Effector memory CD4-positive, alpha-beta T cell (primary cell): ENCODE data around the gene S100A5.
A peak's percentile ranks its signal among the peaks of the same experiment; 100 is the strongest.

Source experiments
- DNase-seq, 3 donors: peaks; one replicate each; pipeline ENCODE4 v3.0.0-alpha.2; 2020
- H3K27ac ChIP-seq: 2 replicates; pipeline ENCODE4 v1.7.0; 2013; ENCODE audit warnings: mild to moderate bottlenecking, low read length, moderate library complexity; ENCODE audit not compliant: insufficient read depth, poor library complexity, severe bottlenecking
- H3K27me3 ChIP-seq: replicated peaks from 2 replicates; pipeline ENCODE4 v1.7.0; 2013; ENCODE audit warnings: mild to moderate bottlenecking, low read length; ENCODE audit not compliant: insufficient read depth, control insufficient read depth, poor library complexity, severe bottlenecking
- H3K36me3 ChIP-seq: 2 replicates; pipeline ENCODE4 v1.7.0; 2013; ENCODE audit warnings: mild to moderate bottlenecking, low read length, moderate library complexity; ENCODE audit not compliant: control insufficient read depth, insufficient read depth
- H3K4me1 ChIP-seq: 2 replicates; pipeline ENCODE4 v1.7.0; 2013; ENCODE audit warnings: low read length, mild to moderate bottlenecking; ENCODE audit not compliant: control insufficient read depth, insufficient read depth, poor library complexity, severe bottlenecking
- H3K4me3 ChIP-seq: 2 replicates; pipeline ENCODE4 v1.7.0; 2013; ENCODE audit warnings: low read length, low read depth, mild to moderate bottlenecking; ENCODE audit not compliant: insufficient read depth, poor library complexity, severe bottlenecking
- H3K9me3 ChIP-seq: 2 replicates; pipeline ENCODE4 v1.7.0; 2013; ENCODE audit warnings: mild to moderate bottlenecking, low read length, moderate library complexity; ENCODE audit not compliant: control insufficient read depth

S100A5 gene

GRCh38 chr1:153549741-153550397, 9.1 kb upstream of the S100A5 start:
- H3K36me3 ChIP-seq: no peaks in the 10 kb centered on the region
- H3K9me3 ChIP-seq: no peaks in the 10 kb centered on the region
- no peaks in the 10 kb centered on the region for H3K27me3 ChIP-seq
- H3K4me3 ChIP-seq: no peak overlapping the region
- no peak overlapping the region for H3K27ac ChIP-seq
- H3K4me1 ChIP-seq: peaks cover 11% of the 10 kb centered on the region
- DNase-seq: no peak

GRCh38 chr1:153548722-153549688, 8.3 kb upstream of the S100A5 start, which contains the start of gene S100A3:
Gene S100A3, minus strand, starts transcription at chr1:153549258. Its CDS starts 773 bp downstream, at chr1:153548485.
- Histone ChIP-seq H3K9me3 (no peaks in the 10 kb centered on the region), H3K27me3 (no peaks in the 10 kb centered on the region), H3K4me1 (peaks cover 17% of the 10 kb centered on the region), H3K4me3 (no peak within 1 kb of the TSS), H3K36me3 (peaks cover 5% of the 10 kb centered on the region), H3K27ac (no peak within 1 kb of the TSS)
- DNase-seq: no peak

GRCh38 chr1:153547560-153548551, 7.1 kb upstream of the S100A5 start:
- Histone ChIP-seq H3K4me1 (peaks cover 29% of the 10 kb centered on the region), H3K36me3 (peaks cover 16% of the 10 kb centered on the region)

GRCh38 chr1:153546796-153547559, 6.2 kb upstream of the S100A5 start:
- peak overlapping the region; percentile 76 for H3K27ac ChIP-seq
- H3K36me3 ChIP-seq: peaks cover 18% of the 10 kb centered on the region
- DNase-seq: no peak
- H3K9me3 ChIP-seq: no peaks in the 10 kb centered on the region
- H3K27me3 ChIP-seq: no peaks in the 10 kb centered on the region
- peaks cover 37% of the 10 kb centered on the region for H3K4me1 ChIP-seq
- no peak overlapping the region for H3K4me3 ChIP-seq

More at GRCh38 chr1:153547560-153548551, 7.1 kb upstream of the S100A5 start:
- Histone ChIP-seq H3K9me3 (no peaks in the 10 kb centered on the region), H3K27me3 (no peaks in the 10 kb centered on the region), H3K4me3 (no peak overlapping the region), H3K27ac (no peak overlapping the region)
- DNase-seq: no peak

- Histone ChIP-seq H3K27me3 (no peaks in the 10 kb centered on the region), H3K27ac (peak overlapping the region; percentile 76), H3K4me1 (peaks cover 43% of the 10 kb centered on the region), H3K4me3 (peak overlapping the region; percentile 61), H3K9me3 (no peaks in the 10 kb centered on the region), H3K36me3 (peaks cover 18% of the 10 kb centered on the region)
- no peak for DNase-seq
These were observed 5.6 kb upstream of the S100A5 start for GRCh38 chr1:153546371-153546770.

GRCh38 chr1:153545067-153546055, 4.6 kb upstream of the S100A5 start, which contains the start of gene S100A4:
Gene S100A4, minus strand, starts transcription at chr1:153545806. Its CDS starts 1,012 bp downstream, at chr1:153544794.
- Histone ChIP-seq H3K9me3 (no peaks in the 10 kb centered on the region), H3K27me3 (no peaks in the 10 kb centered on the region), H3K27ac (peak within 1 kb of the TSS; percentile 76), H3K4me3 (peak within 1 kb of the TSS; percentile 61), H3K36me3 (peaks cover 18% of the 10 kb centered on the region), H3K4me1 (peaks cover 53% of the 10 kb centered on the region)
- DNase-seq: peak; percentile 71 to 78 (median 75)

GRCh38 chr1:153544453-153545066, 3.8 kb upstream of the S100A5 start:
- DNase-seq: no peak
- Histone ChIP-seq H3K4me1 (peaks cover 61% of the 10 kb centered on the region), H3K36me3 (peaks cover 18% of the 10 kb centered on the region), H3K27ac (peak overlapping the region; percentile 76), H3K4me3 (peak overlapping the region; percentile 61), H3K9me3 (no peaks in the 10 kb centered on the region), H3K27me3 (no peaks in the 10 kb centered on the region)

- DNase-seq: no peak
- Histone ChIP-seq H3K27me3 (no peaks in the 10 kb centered on the region), H3K27ac (peak overlapping the region; percentile 76), H3K4me3 (peak overlapping the region; percentile 61), H3K9me3 (no peaks in the 10 kb centered on the region), H3K36me3 (peaks cover 18% of the 10 kb centered on the region), H3K4me1 (peaks cover 63% of the 10 kb centered on the region)
These were observed 3.0 kb upstream of the S100A5 start for GRCh38 chr1:153543736-153544135.
